ENCODE results near the gene ST8SIA3. TPM values are rescaled to one million over a fixed set of nuclear protein-coding genes. Genes with fewer than 3 reads are reported as not detected.

The ST8SIA3 gene
- polyA plus RNA-seq, 1 donor (not counting 4 experiments of a cell fraction or from before 2014, with no cell fraction given): not detected

DNA sequence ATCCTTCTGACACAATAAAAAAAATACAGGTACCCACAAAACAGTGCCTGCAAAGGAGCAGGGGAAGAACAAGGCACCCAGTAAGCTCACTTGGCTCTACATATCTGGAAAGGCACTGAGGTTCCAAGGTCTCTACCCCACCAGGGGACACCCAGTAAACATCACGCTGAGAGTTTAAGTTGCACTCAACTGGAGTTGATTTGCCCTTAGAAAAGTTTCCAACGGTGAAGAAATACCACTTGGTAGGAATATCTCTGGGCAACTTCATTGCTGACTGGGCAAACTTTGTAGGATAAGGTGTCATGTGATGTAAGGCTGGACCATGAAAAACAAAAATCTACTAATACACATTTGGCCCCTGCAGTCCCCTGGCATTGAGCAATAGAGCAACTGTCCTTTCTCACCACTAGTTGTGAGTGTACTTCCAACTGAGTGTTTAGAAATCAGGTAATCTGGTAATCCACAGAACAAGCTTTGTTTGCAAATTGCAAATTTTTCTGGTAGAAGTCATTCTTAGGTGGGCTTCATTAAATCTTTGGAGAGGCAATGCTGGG lies 14.2 kb downstream of the ST8SIA3 start:
- Histone ChIP-seq H3K36me3 (ENCODE audit: control insufficient read depth in 2 of 2, extremely low read depth in 1 of 2, insufficient read depth in 2 of 2, low read length in 2 of 2) (no peaks in the 10 kb centered on the region), H3K27me3 (ENCODE audit: control insufficient read depth, extremely low read depth, insufficient read depth, low read length) (no peaks in the 10 kb centered on the region), H3K9me3 (ENCODE audit: control insufficient read depth, low read depth, low read length) (no peaks in the 10 kb centered on the region), H3K9me1 (ENCODE audit: control insufficient read depth, extremely low read depth, insufficient read depth, low read length) (no peaks in the 10 kb centered on the region), H3K27ac (ENCODE audit: control insufficient read depth, insufficient read depth, low read length) (no peak overlapping the region), H3K9ac (ENCODE audit: control insufficient read depth, extremely low read depth, insufficient read depth, low read length) (no peak overlapping the region), H3K4me2 (ENCODE audit: control insufficient read depth, extremely low read depth, insufficient read depth, low read depth, low read length) (no peak overlapping the region), H4K20me1 (ENCODE audit: control insufficient read depth, extremely low read depth, insufficient read depth, low read length) (no peaks in the 10 kb centered on the region), H3K4me1 (ENCODE audit: control insufficient read depth, extremely low read depth, insufficient read depth, low read length) (no peaks in the 10 kb centered on the region), H2AFZ (ENCODE audit: control insufficient read depth, low read length) (no peak overlapping the region), H3K79me2 (ENCODE audit: control insufficient read depth, insufficient read depth, low read length) (no peaks in the 10 kb centered on the region), H3K4me3 (ENCODE audit: control insufficient read depth in 2 of 3, extremely low read depth in 1 of 3, insufficient read depth in 2 of 3, low read depth in 1 of 3, low read length in 3 of 3) (no peak overlapping the region)
- FAIRE-seq: no peak
- DNase-seq (ENCODE audit: low read depth, low spot score): no peak
- no peak for TF ChIP-seq EZH2 (IDR thresholded peaks at IDR 0.05; ENCODE audit: low read length)
- dilution Hi-C loops (cut with MboI; ENCODE audit: extremely low pct_ligation_motif_present, low sequenced_read_pairs): no loop called here

DNA sequence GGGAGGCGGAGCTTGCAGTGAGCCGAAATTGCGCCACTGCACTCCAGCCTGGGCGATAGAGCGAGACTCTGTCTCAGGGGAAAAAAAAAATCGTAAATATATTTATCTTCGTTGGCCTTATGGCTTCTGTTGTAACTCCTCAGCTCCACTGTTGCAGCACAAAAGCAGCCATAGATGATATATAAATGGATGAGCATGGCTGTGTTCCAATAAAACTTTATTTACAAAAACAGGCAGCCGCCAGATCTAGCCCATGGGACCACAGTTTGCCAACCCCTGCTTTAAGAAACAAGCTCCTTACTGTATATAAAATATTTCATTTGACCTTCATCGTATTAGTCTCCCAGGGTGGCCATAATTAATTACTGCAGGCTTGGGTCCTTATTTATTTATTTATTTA lies 20.1 kb downstream of the ST8SIA3 start:
- Histone ChIP-seq H3K4me3 (ENCODE audit: control insufficient read depth in 2 of 3, extremely low read depth in 1 of 3, insufficient read depth in 2 of 3, low read depth in 1 of 3, low read length in 3 of 3) (no peak overlapping the region), H4K20me1 (ENCODE audit: control insufficient read depth, extremely low read depth, insufficient read depth, low read length) (no peaks in the 10 kb centered on the region), H3K4me2 (ENCODE audit: control insufficient read depth, extremely low read depth, insufficient read depth, low read depth, low read length) (no peak overlapping the region), H3K9ac (ENCODE audit: control insufficient read depth, extremely low read depth, insufficient read depth, low read length) (no peak overlapping the region), H3K27me3 (ENCODE audit: control insufficient read depth, extremely low read depth, insufficient read depth, low read length) (no peaks in the 10 kb centered on the region), H3K9me3 (ENCODE audit: control insufficient read depth, low read depth, low read length) (no peaks in the 10 kb centered on the region), H3K9me1 (ENCODE audit: control insufficient read depth, extremely low read depth, insufficient read depth, low read length) (no peaks in the 10 kb centered on the region), H3K36me3 (ENCODE audit: control insufficient read depth in 2 of 2, extremely low read depth in 1 of 2, insufficient read depth in 2 of 2, low read length in 2 of 2) (no peaks in the 10 kb centered on the region), H3K4me1 (ENCODE audit: control insufficient read depth, extremely low read depth, insufficient read depth, low read length) (no peaks in the 10 kb centered on the region), H3K79me2 (ENCODE audit: control insufficient read depth, insufficient read depth, low read length) (no peaks in the 10 kb centered on the region), H2AFZ (ENCODE audit: control insufficient read depth, low read length) (no peak overlapping the region), H3K27ac (ENCODE audit: control insufficient read depth, insufficient read depth, low read length) (no peak overlapping the region)
- no peak for DNase-seq (ENCODE audit: low read depth, low spot score)
- FAIRE-seq: no peak
- no peak for TF ChIP-seq EZH2 (IDR thresholded peaks at IDR 0.05; ENCODE audit: low read length)
- TF ChIP-seq, protein P1, sequence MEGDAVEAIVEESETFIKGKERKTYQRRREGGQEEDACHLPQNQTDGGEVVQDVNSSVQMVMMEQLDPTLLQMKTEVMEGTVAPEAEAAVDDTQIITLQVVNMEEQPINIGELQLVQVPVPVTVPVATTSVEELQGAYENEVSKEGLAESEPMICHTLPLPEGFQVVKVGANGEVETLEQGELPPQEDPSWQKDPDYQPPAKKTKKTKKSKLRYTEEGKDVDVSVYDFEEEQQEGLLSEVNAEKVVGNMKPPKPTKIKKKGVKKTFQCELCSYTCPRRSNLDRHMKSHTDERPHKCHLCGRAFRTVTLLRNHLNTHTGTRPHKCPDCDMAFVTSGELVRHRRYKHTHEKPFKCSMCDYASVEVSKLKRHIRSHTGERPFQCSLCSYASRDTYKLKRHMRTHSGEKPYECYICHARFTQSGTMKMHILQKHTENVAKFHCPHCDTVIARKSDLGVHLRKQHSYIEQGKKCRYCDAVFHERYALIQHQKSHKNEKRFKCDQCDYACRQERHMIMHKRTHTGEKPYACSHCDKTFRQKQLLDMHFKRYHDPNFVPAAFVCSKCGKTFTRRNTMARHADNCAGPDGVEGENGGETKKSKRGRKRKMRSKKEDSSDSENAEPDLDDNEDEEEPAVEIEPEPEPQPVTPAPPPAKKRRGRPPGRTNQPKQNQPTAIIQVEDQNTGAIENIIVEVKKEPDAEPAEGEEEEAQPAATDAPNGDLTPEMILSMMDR (optimal IDR thresholded peaks at IDR 0.05 in 1 of 3, IDR thresholded peaks at IDR 0.05 in 1 of 3, conservative IDR thresholded peaks at IDR 0.05 in 1 of 3; ENCODE audit: extremely low read depth in 1 of 3, insufficient read depth in 2 of 3, low read length in 3 of 3): no peak
- dilution Hi-C loops (cut with MboI; ENCODE audit: extremely low pct_ligation_motif_present, low sequenced_read_pairs): no loop called here

GRCh38 chr18:57373017-57373416 lies 20.7 kb downstream of the ST8SIA3 start:
- no peak overlapping the region for H3K9ac ChIP-seq (ENCODE audit: control insufficient read depth, extremely low read depth, insufficient read depth, low read length)
- no peaks in the 10 kb centered on the region for H3K36me3 ChIP-seq (ENCODE audit: control insufficient read depth in 2 of 2, extremely low read depth in 1 of 2, insufficient read depth in 2 of 2, low read length in 2 of 2)
- no peaks in the 10 kb centered on the region for H3K9me1 ChIP-seq (ENCODE audit: control insufficient read depth, extremely low read depth, insufficient read depth, low read length)
- no peaks in the 10 kb centered on the region for H3K79me2 ChIP-seq (ENCODE audit: control insufficient read depth, insufficient read depth, low read length)
- H3K4me2 ChIP-seq (ENCODE audit: control insufficient read depth, extremely low read depth, insufficient read depth, low read depth, low read length): no peak overlapping the region
- H3K27ac ChIP-seq (ENCODE audit: control insufficient read depth, insufficient read depth, low read length): no peak overlapping the region
- no peaks in the 10 kb centered on the region for H3K27me3 ChIP-seq (ENCODE audit: control insufficient read depth, extremely low read depth, insufficient read depth, low read length)
- no peak for FAIRE-seq
- no peak for DNase-seq (ENCODE audit: low read depth, low spot score)
- H3K4me3 ChIP-seq (ENCODE audit: control insufficient read depth in 2 of 3, extremely low read depth in 1 of 3, insufficient read depth in 2 of 3, low read depth in 1 of 3, low read length in 3 of 3): no peak overlapping the region
- TF ChIP-seq, protein P1 (optimal IDR thresholded peaks at IDR 0.05 in 1 of 3, IDR thresholded peaks at IDR 0.05 in 1 of 3, conservative IDR thresholded peaks at IDR 0.05 in 1 of 3; ENCODE audit: extremely low read depth in 1 of 3, insufficient read depth in 2 of 3, low read length in 3 of 3): no peak
- no peak for TF ChIP-seq EZH2 (IDR thresholded peaks at IDR 0.05; ENCODE audit: low read length)
- H2AFZ ChIP-seq (ENCODE audit: control insufficient read depth, low read length): no peak overlapping the region
- dilution Hi-C loops (cut with MboI; ENCODE audit: extremely low pct_ligation_motif_present, low sequenced_read_pairs): no loop called here
- H4K20me1 ChIP-seq (ENCODE audit: control insufficient read depth, extremely low read depth, insufficient read depth, low read length): no peaks in the 10 kb centered on the region
- H3K9me3 ChIP-seq (ENCODE audit: control insufficient read depth, low read depth, low read length): no peaks in the 10 kb centered on the region
- no peaks in the 10 kb centered on the region for H3K4me1 ChIP-seq (ENCODE audit: control insufficient read depth, extremely low read depth, insufficient read depth, low read length)

Data from keratinocyte (primary cell).